Superior temporal gyrus (tissue), 1 donor: ENCODE data around the gene MINK1.
"Not testable (repeated sequence)": the region's sequence is repeated elsewhere in the genome, so short reads cannot be mapped to it uniquely, and the experiment has no call there.

ENCODE experiments used
- DNase-seq: peaks from one replicate; pipeline ENCODE4 v3.0.0-alpha.2; 2016; ENCODE audit errors: extremely low spot score

Gene MINK1

DNA sequence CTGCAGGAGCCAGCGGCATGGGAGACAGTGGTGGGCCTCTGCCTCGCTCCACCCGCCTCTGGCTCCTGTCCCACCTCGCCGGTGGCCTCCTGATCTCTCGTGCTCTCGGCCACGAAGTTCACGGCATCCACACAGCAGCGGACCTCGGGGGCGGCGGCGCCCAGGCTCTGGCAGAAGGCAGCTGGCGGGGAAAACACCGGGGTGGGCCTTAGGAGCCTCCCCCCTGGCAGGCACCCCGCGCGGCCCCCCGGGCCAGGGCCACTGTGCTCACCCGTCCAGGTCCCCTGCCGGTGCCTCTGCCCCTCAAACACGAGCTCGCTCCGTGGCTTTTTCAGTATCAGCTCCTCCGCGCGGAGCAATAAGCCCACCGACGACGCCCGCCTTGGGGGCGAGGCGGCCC lies 65.8 kb downstream of the MINK1 start:
- no peak for DNase-seq

DNA sequence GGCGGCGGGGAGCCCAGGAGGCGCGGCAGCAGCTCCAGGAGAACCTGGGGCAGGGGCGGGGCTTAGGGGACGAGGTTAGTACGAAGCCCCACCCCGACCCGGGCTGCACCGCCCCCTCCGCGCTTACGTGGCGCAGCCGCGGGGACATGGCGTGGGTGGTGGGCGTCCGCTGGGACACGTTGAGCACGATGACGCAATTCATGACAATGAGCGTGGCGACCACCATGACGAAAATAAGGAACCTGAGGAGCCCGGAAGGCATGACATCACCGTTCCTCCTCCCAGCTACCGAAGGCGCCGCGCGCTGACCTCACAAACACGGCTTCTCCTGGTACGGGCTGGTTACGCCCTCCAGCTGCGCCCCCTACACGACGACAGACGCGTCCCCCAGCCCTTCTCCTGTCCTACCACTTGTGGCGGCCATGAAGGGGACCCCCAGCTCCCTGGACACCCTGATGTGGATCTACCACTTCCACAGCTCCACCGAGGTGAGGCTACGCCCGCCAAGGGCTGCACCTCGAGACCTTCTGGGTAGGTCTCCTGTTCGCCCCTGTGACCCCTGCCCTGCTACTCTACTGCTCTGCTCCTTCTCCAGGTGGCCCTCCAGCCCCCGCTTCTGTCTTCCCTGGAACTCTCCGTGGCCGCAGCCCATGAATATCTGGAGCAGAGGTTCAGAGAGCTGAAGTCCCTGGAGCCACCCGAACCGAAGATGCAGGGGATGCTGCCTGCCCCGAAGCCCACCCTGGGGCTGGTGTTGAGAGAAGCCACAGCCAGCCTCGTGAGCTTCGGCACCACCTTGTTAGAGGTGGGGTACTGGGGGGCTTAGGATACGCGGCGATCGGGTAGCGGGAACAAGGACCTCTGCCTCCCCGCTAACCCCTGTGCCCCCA lies 66.4 kb downstream of the MINK1 start, which contains the start of gene C17orf107:
TSS of gene C17orf107 (plus strand) at position 196 of the 890 bp plus-strand sequence. CDS start at position 423, 227 bp downstream.
- DNase-seq, result peak; percentile 27

DNA sequence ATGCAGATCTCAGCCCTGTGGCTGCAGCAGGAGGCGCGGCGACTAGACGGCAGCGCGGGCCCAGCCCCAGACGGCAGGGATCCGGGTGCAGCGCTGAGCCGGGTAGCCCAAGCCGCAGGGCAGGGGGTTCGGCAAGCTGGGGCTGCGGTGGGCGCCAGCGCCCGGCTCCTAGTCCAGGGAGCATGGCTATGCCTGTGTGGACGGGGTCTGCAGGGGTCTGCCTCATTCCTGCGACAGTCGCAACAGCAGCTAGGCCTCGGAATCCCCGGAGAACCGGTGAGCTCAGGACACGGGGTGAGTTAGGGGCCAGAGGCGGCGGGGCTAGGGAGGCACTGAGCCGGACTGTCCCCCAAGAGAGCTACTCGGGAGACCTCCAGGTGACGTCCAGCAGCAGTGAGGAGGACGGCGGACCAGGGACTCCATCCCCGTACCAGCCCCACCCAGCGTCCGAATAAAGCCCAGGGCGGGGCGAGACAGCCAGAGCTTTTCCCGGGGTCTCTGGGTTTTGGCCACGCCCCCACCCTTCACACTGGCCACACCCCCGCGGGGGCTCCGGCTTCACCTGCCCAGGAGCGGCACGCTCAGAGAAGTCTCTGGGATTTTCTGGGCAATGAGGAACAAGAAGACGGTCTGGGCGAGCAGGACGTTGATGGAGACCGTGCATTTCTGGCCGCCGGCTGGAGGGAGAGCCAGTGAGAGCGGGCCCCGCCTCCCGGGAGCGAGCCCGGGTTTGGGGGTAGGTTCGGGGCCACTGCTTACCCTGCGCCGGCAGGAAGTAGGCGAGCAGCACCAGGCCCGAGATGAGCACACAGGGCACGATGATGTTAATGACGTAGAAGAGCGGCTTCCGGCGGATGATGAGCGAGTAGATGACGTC lies 67.3 kb downstream of the MINK1 start:
- no peak for DNase-seq

DNA sequence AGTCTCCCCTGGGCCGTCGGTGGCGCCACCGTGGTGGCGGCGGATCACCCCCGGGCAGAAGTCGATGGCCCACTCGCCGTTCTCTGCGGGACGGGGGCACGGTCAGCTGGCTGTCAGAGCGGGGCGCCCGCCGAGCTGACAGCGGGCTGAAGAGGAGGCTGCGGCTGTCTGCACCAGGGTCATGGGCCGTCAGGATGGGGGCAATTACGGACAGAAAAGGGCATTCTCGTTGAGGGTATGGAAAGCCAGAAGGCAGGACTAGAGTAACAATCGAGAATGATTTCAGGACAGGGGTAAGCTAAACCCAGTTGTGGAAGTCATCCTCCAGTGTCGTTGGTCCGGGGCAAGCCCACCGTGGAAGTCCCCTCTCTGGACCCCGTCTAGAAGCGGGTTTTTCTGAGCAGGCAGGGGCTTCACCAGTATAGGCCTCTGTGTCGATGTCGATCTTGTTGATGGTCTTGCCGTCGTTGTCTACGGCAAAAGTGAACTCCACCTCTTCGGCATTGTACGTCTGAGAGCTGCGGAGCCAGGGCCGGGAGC lies 68.0 kb downstream of the MINK1 start:
- no peak for DNase-seq

DNA sequence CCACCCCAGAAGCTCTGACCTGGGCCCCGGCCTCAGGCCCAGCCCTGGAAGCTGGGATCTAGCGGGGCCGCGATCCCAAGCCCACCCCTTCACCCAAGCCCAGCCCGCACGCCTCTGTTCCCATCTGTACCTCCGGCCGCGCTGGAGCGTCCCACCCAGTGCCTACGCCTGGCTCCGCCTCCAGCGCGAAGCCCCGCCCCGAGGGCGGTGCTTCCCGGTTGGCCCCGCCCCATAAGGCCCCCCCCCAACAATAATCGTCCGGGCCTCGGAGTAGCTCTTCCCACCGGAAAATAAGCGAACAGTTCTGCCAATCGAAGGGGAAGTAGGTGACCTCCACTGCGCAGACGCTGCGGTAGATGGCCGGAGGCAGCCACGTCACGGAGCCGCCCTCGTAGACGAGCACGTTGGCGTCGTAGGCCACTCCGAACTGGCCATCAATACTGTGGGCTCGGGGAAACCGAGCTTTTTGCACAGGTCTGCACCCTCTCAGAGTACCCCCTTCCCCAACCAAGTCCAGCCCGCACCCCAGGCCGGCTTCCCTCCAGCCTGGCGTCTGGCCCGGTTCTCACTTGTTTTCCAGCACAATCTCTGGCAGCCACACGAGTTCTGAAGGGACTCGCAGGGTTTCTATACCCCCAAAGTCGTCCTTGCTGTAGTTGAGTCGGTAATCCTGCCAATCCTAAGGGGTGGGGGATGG lies 68.7 kb downstream of the MINK1 start:
- no peak for DNase-seq

DNA sequence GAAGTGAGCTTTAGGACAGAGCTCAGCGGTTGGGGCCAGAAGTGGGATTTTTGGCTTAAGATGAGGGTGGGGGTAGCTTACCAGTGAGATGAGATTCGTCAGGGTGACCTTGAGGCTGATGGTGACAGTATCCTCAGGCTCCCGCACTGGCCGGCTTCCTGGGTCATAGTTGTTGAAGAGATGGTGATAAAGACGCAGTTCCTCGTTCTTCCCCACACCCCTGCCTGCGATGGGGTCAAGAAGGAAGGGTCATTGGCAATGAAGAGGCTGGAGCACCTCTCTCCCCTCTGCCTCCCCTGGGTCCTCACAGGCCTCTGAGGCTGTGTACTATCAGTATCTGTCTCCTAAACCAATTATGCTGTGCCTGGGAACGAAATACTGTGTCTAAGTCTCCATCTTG lies 69.4 kb downstream of the MINK1 start:
- no peak for DNase-seq

DNA sequence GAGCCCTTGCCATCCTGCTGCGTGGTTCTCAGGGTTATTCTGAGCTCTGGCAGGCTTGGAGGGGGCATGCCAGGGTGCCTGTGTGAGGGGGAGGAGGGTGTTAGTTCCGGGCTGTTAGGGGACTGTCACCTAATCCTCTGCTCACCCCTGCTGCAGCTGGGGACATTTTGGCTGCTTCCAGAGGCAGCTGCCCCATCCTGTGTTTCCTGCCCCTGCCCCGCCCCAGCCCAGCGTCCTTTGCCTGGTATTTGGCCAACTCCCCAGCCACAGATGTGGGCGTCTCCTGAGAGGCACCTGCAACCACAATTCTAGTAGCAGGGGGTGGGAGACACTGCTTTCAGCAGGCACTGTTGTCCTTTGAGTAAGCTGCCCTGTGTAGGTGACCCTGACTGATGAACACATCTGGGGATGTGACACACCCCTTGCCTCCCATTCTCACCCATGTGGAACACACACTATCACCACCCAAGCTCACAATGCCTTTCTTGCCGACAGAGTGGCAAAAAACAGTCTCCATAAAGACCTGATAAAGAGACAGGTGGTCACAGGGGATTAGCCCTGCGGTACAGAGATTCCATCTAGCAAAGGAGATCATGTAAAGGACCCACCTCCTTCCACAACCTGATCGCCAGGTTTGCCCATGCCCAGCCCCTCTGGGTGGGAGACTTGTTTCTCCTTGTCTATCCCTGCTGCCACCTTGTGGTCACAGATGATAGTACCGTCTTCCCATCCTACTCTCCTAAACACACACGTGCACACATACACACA lies 70.1 kb downstream of the MINK1 start, which contains the start of gene CHRNE:
TSS of gene CHRNE (minus strand) at position 48 of the 768 bp plus-strand sequence. CDS start at position 13, 35 bp downstream.
- peak; percentile 89 for DNase-seq

DNA sequence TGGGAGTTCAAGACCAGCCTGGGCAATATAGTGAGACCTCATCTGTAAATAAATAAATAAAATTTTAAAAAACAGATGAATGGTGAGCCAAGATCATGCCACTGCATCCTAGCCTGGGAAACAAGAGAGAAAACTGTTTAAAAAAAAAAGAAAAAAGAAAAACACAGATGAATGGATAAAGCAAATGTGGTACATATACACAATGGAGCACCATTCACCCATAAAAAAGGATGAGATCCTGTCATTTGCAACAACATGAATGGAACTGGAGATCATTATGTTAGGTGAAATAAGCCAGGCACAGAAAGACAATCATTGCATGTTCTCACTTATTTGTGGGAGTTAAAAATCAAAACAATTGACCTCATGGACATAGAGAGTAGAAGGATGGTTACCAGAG lies 73.5 kb downstream of the MINK1 start:
- not testable (repeated sequence) for DNase-seq

DNA sequence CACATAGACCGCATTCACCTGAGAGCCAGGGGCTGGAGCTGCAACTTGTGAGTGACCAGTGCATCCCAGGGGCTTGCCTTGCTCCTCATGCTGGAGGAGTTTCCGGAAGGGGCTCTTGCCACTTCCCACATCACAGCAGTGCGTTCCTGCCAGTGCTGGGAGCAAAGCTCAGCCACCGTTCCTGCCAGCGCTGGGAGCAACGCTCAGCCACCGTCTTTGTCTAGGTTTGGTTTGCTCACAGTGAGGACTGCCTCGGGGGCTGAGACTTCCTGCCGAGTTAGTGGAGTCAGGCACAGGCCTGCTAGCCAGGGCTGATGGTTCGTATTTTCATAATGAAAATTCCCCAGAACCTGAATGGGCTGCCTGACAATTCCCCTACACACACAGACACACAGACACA lies 75.2 kb downstream of the MINK1 start:
- no peak for DNase-seq

DNA sequence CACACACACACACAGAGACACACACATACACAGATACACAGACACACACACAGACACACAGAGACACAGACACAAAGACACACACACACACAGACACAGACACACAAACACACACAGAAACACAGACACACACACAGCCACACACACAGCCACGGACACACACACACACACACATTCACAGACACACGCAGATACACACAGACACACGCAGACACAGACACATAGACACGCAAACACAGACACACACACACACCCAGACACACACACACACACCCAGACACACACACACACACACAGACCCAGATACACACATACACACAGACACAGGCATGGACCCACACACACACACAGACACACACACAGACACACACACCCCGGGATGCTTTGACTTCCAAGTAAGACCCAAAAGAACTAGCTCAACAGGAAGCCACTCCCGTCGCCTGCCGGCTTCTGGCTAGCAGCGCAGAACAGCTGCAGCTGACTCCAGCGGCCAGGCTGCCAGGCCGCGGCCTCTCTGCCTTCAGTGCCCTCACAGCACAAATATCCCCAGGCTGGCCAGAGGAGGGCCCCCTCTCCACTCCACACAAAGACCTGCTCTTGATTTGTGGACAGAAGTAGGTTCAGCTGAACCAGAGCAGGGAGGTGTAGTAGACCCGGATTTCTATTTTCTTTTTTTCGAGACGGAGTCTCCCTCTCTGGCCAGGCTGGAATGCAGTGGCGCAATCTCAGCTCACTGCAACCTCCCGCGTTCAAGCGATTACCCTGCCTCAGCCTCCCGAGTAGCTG lies 75.8 kb downstream of the MINK1 start:
- peak; percentile 86 for DNase-seq

DNA sequence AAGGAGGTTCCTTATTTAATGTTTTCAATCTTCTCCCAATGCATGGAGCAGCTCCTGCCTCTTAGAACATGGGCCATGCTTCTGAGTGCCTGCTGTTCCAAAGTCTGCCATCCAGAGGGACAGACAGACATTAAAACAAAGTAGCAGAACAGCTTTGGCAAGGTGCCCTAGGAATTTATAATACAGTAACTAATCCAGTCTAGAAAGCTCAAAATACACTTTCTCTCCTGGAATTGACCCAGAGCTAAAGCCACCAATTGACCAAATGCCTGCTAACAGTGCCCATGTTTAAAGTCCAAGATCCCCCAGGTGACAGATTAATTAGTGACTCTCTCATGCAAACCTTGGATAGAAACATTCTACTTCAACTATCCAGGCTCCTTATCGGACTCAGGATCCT lies 80.9 kb downstream of the MINK1 start:
- no peak for DNase-seq

DNA sequence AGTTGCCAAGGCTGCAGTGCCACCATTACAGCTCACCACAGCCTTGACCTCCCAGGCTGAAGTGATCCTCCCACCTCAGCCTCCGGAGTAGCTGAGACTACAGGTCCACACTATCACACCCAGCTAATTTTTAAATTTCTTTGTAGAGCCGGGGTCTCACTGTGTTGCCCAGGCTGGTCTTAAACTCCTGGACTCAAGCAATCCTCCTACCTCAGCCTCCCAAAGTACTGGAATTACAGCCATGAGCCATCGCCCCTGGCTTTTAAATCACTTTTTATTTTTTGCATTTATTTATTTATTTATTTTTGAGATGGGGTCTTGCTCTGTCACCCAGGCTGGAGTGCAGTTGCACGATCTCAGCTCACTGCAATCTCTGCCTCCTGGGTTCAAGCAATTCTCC lies 81.4 kb downstream of the MINK1 start:
- DNase-seq, result not testable (repeated sequence)

DNA sequence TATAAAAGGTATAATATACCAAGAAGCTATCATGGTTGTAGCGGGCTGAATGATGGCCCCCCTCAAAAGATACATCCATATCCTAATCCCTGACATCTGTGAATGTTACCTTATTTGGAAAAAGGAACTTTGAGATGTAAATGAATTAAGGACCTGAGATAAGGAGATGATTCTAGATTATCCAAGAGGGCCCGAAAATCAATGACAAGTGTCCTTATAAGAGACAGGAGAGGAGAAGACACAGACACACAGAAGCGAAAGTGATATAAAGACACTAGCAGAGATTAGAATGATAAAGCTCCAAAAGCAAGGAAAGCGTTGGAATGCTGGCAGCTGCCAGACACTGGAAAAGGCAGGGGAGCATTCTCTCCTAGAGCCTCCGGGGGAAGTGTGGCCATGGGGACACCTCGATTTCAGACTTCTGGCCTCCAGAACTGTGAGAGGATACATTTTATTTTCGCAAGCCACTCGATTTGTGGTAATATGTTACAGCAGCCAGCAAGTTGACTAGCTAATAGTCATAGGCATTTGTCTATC lies 86.4 kb downstream of the MINK1 start:
- no peak for DNase-seq

DNA sequence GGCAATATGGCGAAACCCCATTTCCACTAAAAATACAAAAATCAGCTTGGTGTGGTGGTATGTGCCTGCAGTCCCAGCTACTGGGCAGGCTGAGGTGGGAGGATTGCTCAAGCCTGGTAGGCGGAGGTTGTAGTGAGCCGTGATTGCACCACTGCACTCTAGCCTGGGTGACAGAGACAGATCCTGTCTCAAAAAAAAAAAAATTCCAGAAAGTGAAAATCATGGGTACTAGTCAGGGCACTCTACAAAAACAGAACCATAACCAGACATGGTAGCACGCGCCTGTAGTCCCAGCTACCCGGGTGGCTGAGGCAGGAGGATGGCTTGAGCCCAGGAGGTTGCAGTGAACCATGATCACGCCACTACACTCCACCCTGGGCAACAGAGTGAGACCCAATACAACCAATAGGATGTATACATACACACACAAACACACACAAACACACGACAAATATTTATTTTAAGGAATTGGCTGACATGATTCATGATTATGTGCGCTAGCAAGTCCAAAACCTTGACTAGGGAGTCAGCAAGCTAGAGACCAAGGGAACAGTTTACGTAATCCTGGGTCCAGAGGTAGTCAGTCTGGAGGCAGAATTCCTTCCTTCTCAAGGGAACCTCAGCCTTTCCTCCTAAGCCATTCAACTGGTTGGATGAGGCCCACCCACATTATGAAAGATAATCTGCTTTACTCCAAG lies 87.4 kb downstream of the MINK1 start:
- no peak for DNase-seq

DNA sequence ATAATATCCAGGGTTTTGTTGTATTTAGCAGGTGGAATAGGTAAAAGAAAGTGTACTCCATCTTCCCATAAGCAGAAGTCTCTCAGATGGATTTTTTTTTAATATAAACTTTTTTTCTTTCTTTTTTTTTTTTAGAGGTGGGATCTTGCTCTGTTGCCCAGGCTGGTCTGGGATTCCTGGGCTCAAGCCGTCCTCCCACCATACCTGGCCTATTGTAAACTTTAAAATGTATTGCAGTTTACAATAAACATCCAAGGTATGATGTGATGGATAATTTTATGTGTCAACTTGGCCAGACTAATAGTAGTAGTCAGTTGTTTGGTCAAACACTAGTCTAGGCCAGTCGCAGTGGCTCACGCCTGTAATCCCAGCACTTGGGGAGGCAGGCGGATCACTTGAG lies 88.2 kb downstream of the MINK1 start:
- no peak for DNase-seq

DNA sequence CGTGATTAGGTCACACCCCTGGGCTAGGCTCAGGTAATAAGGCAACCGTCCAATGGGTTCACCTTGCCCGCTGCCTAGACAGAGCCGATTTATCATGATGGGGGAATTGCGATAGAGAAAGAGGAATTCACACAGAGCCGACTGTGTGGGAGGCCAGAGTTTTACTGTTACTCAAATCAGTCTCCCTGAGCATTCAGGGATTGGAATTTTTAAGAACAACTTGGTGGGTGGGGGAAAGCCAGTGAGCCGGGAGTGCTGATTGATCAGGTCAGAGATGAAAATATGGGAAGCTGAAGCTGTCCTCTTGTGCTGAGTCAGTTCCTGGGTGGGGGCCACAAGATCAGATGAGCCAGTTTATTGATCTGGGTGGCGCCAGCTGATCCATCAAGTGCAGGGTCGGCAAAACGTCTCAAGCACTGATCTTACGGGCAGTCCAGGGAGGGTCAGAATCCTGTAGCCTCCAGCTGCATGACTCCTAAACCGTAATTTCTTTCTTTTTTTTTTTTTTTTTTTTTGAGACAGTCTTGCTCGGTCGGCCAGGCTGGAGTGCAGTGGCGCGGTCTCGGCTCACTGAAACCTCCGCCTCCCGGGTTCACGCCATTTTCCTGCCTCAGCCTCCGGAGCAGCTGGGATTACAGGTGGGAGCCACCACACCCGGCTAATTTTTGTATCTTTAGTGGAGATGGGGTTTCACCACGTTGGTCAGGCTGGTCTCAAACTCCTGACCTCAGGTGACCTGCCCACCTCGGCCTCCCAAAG lies 93.6 kb downstream of the MINK1 start:
- DNase-seq, result not testable (repeated sequence)

DNA sequence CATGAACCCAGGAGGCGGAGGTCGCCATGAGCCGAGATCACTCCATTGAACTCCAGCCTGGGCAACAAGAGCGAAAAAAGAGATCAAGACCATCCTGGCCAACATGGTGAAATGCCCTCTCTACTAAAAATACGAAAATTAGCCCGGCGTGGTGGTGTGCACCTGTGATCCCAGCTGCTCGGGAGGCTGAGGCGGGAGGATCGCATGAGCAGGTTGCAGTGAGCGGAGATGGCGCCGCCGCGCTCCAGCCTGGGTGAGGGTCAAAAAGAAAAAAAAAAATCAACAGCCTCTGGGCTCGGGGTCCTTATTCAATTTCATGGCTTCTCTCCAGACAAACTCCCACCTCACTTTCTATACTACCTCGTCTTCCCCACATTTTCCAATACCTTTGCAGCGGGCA lies 95.7 kb downstream of the MINK1 start:
- no peak for DNase-seq

DNA sequence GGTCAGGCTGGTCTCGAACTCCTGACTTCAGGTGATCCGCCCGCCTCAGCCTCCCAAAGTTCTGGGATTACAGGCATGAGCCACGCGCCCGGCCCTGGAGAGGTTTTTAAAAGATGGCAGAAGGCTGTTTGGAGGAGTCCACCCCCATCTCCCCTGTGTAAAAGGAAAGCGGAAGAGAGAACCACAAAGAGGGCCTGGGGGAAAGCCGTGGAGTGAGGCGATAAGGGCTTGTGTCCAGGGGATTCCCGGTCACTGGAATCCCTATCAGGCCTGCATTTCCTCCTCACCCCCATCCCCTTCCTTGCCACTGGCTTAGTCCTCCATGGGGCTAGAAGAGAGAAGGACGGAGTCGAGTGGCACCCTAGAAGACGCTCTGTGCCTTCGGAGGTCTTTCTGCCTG lies 98.8 kb downstream of the MINK1 start, which contains the start of gene GP1BA:
TSS of gene GP1BA (plus strand) at position 315 of the 400 bp plus-strand sequence. CDS start 328 bp downstream, outside the sequence.
- DNase-seq, result no peak
